Panc1 (cell line): ENCODE results near the gene PCDHGB2. TPM values are rescaled to one million over a fixed set of nuclear protein-coding genes. Genes with fewer than 3 reads are reported as not detected.
"Not testable (repeated sequence)": the region's sequence is repeated elsewhere in the genome, so short reads cannot be mapped to it uniquely, and the experiment has no call there.

Experiments used
- ATAC-seq: fragments of 200-7000 bp; cut with Tn5 transposase; 2 replicates; pipeline ENCODE4 v1.9.1; 2020; ENCODE audit warnings: mild to moderate bottlenecking, moderate library complexity
- BruUV-seq: library from RNA; stranded (reverse); fragments of 400-500 nt; replicated peaks from 2 replicates; lab custom pipeline; 2021; lab: Mats Ljungman, UMichigan
- CTCF ChIA-PET: fragments of 300-600 bp; sonication (Branson Sonifier 250); formaldehyde crosslinking; loops from one replicate; lab custom pipeline; 2022; ENCODE audit warnings: antibody characterized with exemption; lab: Charles Lee
- POLR2A ChIA-PET: fragments of 300-600 bp; sonication (Branson Sonifier 250); formaldehyde crosslinking; loops from one replicate; lab custom pipeline; 2022; ENCODE audit warnings: antibody characterized with exemption; lab: Charles Lee
- DNase-seq: peaks from one replicate; pipeline ENCODE4 v3.0.0-alpha.2; 2010; ENCODE audit warnings: low read depth, low spot score
- H3K27ac ChIP-seq: 2 replicates; pipeline ENCODE4 v1.5.1; 2011; ENCODE audit warnings: mild to moderate bottlenecking, low read length, inconsistent platforms
- H3K27me3 ChIP-seq: fragments of 200-500 bp; sonication (Bioruptor generic); 2 replicates; pipeline ENCODE4 v1.6.0; 2014; ENCODE audit warnings: low read length, inconsistent platforms; ENCODE audit not compliant: control insufficient read depth, insufficient read depth
- H3K36me3 ChIP-seq: fragments of 200-500 bp; sonication (Bioruptor generic); 2 replicates; pipeline ENCODE4 v1.5.1; 2014; ENCODE audit warnings: inconsistent platforms, mild to moderate bottlenecking, low read length, moderate library complexity; ENCODE audit not compliant: control insufficient read depth, insufficient read depth
- H3K4me1 ChIP-seq: 2 replicates; pipeline ENCODE4 v1.5.1; 2011; ENCODE audit warnings: inconsistent platforms, mild to moderate bottlenecking, low read length, moderate library complexity; ENCODE audit not compliant: control insufficient read depth, insufficient read depth
- H3K4me3 ChIP-seq, 2 experiments: 2 replicates each; pipeline ENCODE4 v1.5.1; 2011 to 2012; ENCODE audit warnings: low read depth in 2 of 2, low read length in 2 of 2, mild to moderate bottlenecking in 2 of 2, inconsistent platforms in 1 of 2, moderate library complexity in 1 of 2
- H3K9me3 ChIP-seq: fragments of 200-500 bp; sonication (Bioruptor generic); 2 replicates; pipeline ENCODE4 v1.5.1; 2014; ENCODE audit warnings: low read depth, mild to moderate bottlenecking, inconsistent platforms, low read length, moderate library complexity; ENCODE audit not compliant: control insufficient read depth, insufficient read depth
- POLR2AphosphoS5 ChIP-seq: IDR thresholded peaks from 2 replicates; pipeline ENCODE4 v1.6.1; 2012; ENCODE audit warnings: mild to moderate bottlenecking, low read depth, low read length, moderate library complexity
- REST ChIP-seq, 2 experiments: IDR thresholded peaks; 2 replicates each; pipeline ENCODE4 v1.6.1; 2011 to 2012; ENCODE audit warnings: low read depth in 2 of 2, control low read depth in 1 of 2, low read length in 1 of 2, mild to moderate bottlenecking in 1 of 2, moderate library complexity in 1 of 2; ENCODE audit not compliant: insufficient read depth in 1 of 2
- SIN3A ChIP-seq: IDR thresholded peaks from 2 replicates; pipeline ENCODE4 v1.6.1; 2012; ENCODE audit warnings: low read depth, mild to moderate bottlenecking, low read length, moderate library complexity, borderline replicate concordance; ENCODE audit not compliant: insufficient read depth
- TCF7L2 ChIP-seq: IDR thresholded peaks from 2 replicates; pipeline ENCODE4 v1.6.1; 2011; ENCODE audit warnings: mild to moderate bottlenecking, low read depth, low read length, inconsistent platforms
- in situ Hi-C: cut with HindIII; loops from 2 replicates; pipeline ENCODE4 v1.10.0; 2016; ENCODE audit warnings: low sequenced_read_pairs, low pct_unique_long_range_greater_than_20kb
- intact Hi-C: fragments of 100-400 bp; cut with micrococcal nuclease; formaldehyde crosslinking; loops from one replicate; pipeline ENCODE4 v1.10.0; 2022; ENCODE audit not compliant: unreplicated experiment
- total RNA-seq: library from RNA; stranded (reverse); gene quantifications from one replicate; pipeline ENCODE4 v1.2.1, GENCODE V29; 2021; ENCODE audit not compliant: unreplicated experiment
- TF ChIP-seq, protein P1 (sequence below): fragments of 450-650 bp; IDR thresholded peaks from 2 replicates; pipeline ENCODE4 v1.5.1; 2017; ENCODE audit warnings: mild to moderate bottlenecking

PCDHGB2 gene
- total RNA-seq, 1 experiment from 2014 or later: 5.3 TPM

DNA sequence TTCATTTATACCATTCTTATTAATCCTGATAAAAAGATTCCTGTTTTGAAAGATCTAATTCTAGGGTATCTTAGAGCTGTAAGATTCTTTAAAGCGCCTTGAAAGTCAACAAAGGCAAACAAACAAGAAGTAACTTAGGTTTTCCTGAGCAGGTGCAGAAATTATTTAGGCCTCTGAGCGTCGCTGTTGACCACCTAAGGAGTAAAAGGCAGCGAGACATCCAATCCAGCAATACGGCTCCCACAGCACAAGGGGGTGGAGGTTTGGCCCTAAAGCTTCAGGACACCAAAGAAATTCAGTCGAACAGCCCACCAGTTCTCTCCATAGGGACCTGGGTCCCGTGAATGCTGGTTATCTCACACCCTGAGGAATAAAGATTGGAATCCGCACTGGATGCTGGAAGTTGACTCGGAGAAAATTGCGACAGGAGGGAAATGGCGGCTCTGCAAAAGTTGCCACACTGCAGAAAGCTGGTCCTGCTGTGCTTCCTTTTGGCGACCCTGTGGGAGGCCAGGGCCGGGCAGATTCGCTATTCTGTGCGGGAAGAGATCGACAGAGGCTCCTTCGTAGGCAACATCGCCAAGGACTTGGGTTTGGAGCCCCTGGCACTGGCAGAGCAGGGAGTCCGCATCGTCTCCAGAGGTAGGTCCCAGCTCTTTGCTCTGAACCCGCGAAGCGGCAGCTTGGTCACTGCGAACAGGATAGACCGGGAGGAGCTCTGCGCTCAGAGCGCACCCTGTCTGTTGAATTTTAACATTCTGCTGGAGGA lies 21.1 kb upstream of the PCDHGB2 start, which contains the start of gene PCDHGA2:
TSS of gene PCDHGA2 (plus strand) at position 223 of the 769 bp plus-strand sequence.
- CTCF ChIA-PET: interaction anchor here (0.8 to 1.1 kb wide), 2 partner anchors 8 to 9 kb away, joined by 3 to 7 read pairs; partner anchors contain the start of gene PCDHGA1
- ATAC-seq (no peak), DNase-seq (no peak)
- TF ChIP-seq, protein P1, sequence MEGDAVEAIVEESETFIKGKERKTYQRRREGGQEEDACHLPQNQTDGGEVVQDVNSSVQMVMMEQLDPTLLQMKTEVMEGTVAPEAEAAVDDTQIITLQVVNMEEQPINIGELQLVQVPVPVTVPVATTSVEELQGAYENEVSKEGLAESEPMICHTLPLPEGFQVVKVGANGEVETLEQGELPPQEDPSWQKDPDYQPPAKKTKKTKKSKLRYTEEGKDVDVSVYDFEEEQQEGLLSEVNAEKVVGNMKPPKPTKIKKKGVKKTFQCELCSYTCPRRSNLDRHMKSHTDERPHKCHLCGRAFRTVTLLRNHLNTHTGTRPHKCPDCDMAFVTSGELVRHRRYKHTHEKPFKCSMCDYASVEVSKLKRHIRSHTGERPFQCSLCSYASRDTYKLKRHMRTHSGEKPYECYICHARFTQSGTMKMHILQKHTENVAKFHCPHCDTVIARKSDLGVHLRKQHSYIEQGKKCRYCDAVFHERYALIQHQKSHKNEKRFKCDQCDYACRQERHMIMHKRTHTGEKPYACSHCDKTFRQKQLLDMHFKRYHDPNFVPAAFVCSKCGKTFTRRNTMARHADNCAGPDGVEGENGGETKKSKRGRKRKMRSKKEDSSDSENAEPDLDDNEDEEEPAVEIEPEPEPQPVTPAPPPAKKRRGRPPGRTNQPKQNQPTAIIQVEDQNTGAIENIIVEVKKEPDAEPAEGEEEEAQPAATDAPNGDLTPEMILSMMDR: peak; percentile 36
- TF ChIP-seq REST (IDR thresholded peaks at IDR 0.05; ENCODE audit: insufficient read depth in 1 of 2, low read depth in 2 of 2, low read length in 1 of 2): no peak
- TF ChIP-seq TCF7L2: no peak
- POLR2A ChIA-PET: interaction anchor here (0.6 kb wide), 1 partner anchor 298 kb away, joined by 6 read pairs; the partner anchor contains the start of genes HDAC3 and RELL2
- Histone ChIP-seq H3K4me1 (no peaks in the 10 kb centered on the region), H3K27ac (no peak within 1 kb of the TSS), H3K27me3 (no peaks in the 10 kb centered on the region), H3K4me3 (no peak within 1 kb of the TSS), H3K36me3 (no peaks in the 10 kb centered on the region), H3K9me3 (peaks cover 6% of the 10 kb centered on the region; the same call in 1 of the 2 replicates)
- intact Hi-C loops (no loop called here), in situ Hi-C loops (loop anchor here (25.0 kb wide), 1 partner anchor 151 kb away; the partner anchor contains the start of genes PCDHB10, PCDHB11, PCDHB16 and PCDHB8)
- BruUV-seq: no TSS peak

- POLR2A ChIA-PET, DNase-seq, CTCF ChIA-PET, intact Hi-C loops, BruUV-seq, ATAC-seq, H3K4me3 ChIP-seq, H3K36me3 ChIP-seq, H3K9me3 ChIP-seq, H3K27me3 ChIP-seq, H3K4me1 ChIP-seq, H3K27ac ChIP-seq: not testable (repeated sequence)
- in situ Hi-C loops: loop anchor here (25.0 kb wide), 1 partner anchor 154 kb away; the partner anchor contains the start of genes PCDHB10, PCDHB11, PCDHB16 and PCDHB8
These were observed 18.9 kb upstream of the PCDHGB2 start for GRCh38 chr5:141340781-141341354.

DNA sequence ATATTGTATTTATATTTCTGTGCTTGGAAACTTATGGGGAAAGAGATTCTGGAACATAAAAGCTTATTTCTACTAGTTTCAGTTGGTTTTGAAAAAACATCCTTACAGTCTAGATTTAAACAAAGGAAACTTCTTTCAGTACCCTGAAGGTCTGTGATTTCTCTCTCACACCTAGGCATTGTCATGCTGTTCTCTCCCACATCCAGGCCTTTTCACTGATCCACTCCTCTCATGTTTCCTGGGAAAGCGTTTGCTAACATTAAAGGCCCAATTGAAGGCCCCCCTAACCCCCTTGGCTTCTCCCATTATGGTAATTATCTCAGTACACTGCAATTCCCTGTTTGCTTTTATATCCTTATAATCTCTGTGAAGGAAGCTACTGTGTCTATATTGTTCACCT lies 17.0 kb upstream of the PCDHGB2 start:
- Histone ChIP-seq H3K4me3 (no peak overlapping the region), H3K36me3 (no peaks in the 10 kb centered on the region), H3K27me3 (no peaks in the 10 kb centered on the region), H3K9me3 (no peaks in the 10 kb centered on the region; the same call in 1 of the 2 replicates), H3K27ac (no peak overlapping the region), H3K4me1 (no peaks in the 10 kb centered on the region)
- POLR2A ChIA-PET: interaction anchor here (1.0 kb wide), 1 partner anchor 22 kb away, joined by 3 read pairs; no protein-coding TSS in a partner anchor
- no TSS peak for BruUV-seq
- CTCF ChIA-PET: interaction anchor here (0.6 kb wide), 1 partner anchor 595 kb away, joined by 3 read pairs; no protein-coding TSS in a partner anchor
- in situ Hi-C loops (loop anchor here (25.0 kb wide), 1 partner anchor 155 kb away; the partner anchor contains the start of genes PCDHB10, PCDHB11, PCDHB16 and PCDHB8), intact Hi-C loops (no loop called here)
- TF ChIP-seq REST (IDR thresholded peaks at IDR 0.05; ENCODE audit: insufficient read depth in 1 of 2, low read depth in 2 of 2, low read length in 1 of 2) (no peak), TCF7L2 (no peak), POLR2AphosphoS5 (no peak), SIN3A (no peak)
- TF ChIP-seq, protein P1: no peak
- ATAC-seq (no peak), DNase-seq (no peak)
